ENCODE measurements around the gene TFB2M. TPM values are rescaled to one million over a fixed set of nuclear protein-coding genes. Genes with fewer than 3 reads are reported as not detected.

TFB2M gene
- total and polyA plus RNA-seq, 2 of the 13 experiments (the other 11 are each of a cell fraction or from before 2014, with no cell fraction given), result 15.7 to 31.4 TPM

GRCh38 chr1:246506674-246507481 lies 59.2 kb downstream of the TFB2M start, which contains the start of gene SMYD3:
Gene SMYD3, minus strand, starts transcription at chr1:246507279.
- Histone ChIP-seq H3K4me2 (ENCODE audit: low read depth, low read length) (peak within 1 kb of the TSS; percentile 98), H2AFZ (ENCODE audit: low read length) (peak within 1 kb of the TSS; percentile 96), H3K9ac (ENCODE audit: insufficient read depth, low read depth, low read length) (peak within 1 kb of the TSS; percentile 63), H3K4me1 (ENCODE audit: insufficient read depth, low read length) (peaks cover 36% of the 10 kb centered on the region), H3K4me3 (replicated peaks in 1 of 3; ENCODE audit: insufficient read depth in 1 of 3, low read depth in 2 of 3, low read length in 3 of 3) (peak within 1 kb of the TSS; percentile 83 to 91 (median 88)), H3K27ac (ENCODE audit: extremely low read length, insufficient read depth, low read length) (peak within 1 kb of the TSS; percentile 38), H3K9me3 (ENCODE audit: low read length) (no peaks in the 10 kb centered on the region), H3K79me2 (ENCODE audit: insufficient read depth, low read length) (peaks cover 7% of the 10 kb centered on the region), H3K27me3 (ENCODE audit: control insufficient read depth in 1 of 2, insufficient read depth in 2 of 2, low read length in 2 of 2) (no peaks in the 10 kb centered on the region), H3K36me3 (replicated peaks in 1 of 2; ENCODE audit: control insufficient read depth in 1 of 2, insufficient read depth in 2 of 2, low read length in 2 of 2) (no peaks in the 10 kb centered on the region), H4K20me1 (ENCODE audit: insufficient read depth, low read length) (no peaks in the 10 kb centered on the region)
- ChIA-PET CTCF (ENCODE audit: low intra/inter-chr PET ratio, low total read pairs) (no interaction called here), POLR2A (interaction anchor here (1.0 kb wide), 1 partner anchor 32 kb away, joined by 5 read pairs; no protein-coding TSS in a partner anchor)
- ATAC-seq, result peak; percentile 86
- in situ Hi-C loops (cut with HindIII; ENCODE audit: extremely low pct_ligation_motif_present, low pct_unique_long_range_greater_than_20kb) (no loop called here), intact Hi-C loops (cut with micrococcal nuclease; ENCODE audit: unreplicated experiment) (loop anchor here (5.0 kb wide), 1 partner anchor 190 kb away; no protein-coding TSS in a partner anchor)
- under 1% methylated on average over 26 of the region's 79 CpGs for WGBS (ENCODE audit: low lambda C conversion rate)
- DNase-seq (ENCODE audit: low spot score), result peak; percentile 77
- no peak for FAIRE-seq
- no TSS peak for BruUV-seq (replicated peaks)
- TF ChIP-seq BHLHE40 (IDR thresholded peaks at IDR 0.05; ENCODE audit: low read length) (no peak), ZNF770 (CRISPR knock-in tag; IDR thresholded peaks at IDR 0.05) (no peak), FOXK1 (CRISPR knock-in tag; IDR thresholded peaks at IDR 0.05; ENCODE audit: borderline replicate concordance, low read depth) (0 out of 2 replicates have a peak, but pooled peaks have one; percentile 2), ZBTB14 (CRISPR knock-in tag; IDR thresholded peaks at IDR 0.05) (peak; percentile 91), HDAC1 (CRISPR knock-in tag; IDR thresholded peaks at IDR 0.05) (peak; percentile 61; the same call in 1 of the 2 replicates), UBTF (CRISPR knock-in tag; IDR thresholded peaks at IDR 0.05) (peak; percentile 59; the same call in 1 of the 2 replicates), HMGXB3 (CRISPR knock-in tag; IDR thresholded peaks at IDR 0.05; ENCODE audit: borderline replicate concordance) (no peak), CEBPG (CRISPR knock-in tag; IDR thresholded peaks at IDR 0.05) (no peak), ZNF761 (CRISPR knock-in tag; conservative IDR thresholded peaks at IDR 0.05) (no peak), ZNF326 (CRISPR knock-in tag; IDR thresholded peaks at IDR 0.05; ENCODE audit: borderline replicate concordance) (no peak), KDM5B (CRISPR knock-in tag; IDR thresholded peaks at IDR 0.05; ENCODE audit: borderline replicate concordance) (peak; percentile 62), ERF (CRISPR knock-in tag; IDR thresholded peaks at IDR 0.05) (peak; percentile 63; the same call in 1 of the 2 replicates)
